Femur (tissue), 1 donor: ENCODE data around the gene ACER2.
A peak's percentile ranks its signal among the peaks of the same experiment; 100 is the strongest.

Source experiments
- DNase-seq: peaks from one replicate; pipeline ENCODE4 v3.0.0-alpha.2; 2017

Gene ACER2

DNA sequence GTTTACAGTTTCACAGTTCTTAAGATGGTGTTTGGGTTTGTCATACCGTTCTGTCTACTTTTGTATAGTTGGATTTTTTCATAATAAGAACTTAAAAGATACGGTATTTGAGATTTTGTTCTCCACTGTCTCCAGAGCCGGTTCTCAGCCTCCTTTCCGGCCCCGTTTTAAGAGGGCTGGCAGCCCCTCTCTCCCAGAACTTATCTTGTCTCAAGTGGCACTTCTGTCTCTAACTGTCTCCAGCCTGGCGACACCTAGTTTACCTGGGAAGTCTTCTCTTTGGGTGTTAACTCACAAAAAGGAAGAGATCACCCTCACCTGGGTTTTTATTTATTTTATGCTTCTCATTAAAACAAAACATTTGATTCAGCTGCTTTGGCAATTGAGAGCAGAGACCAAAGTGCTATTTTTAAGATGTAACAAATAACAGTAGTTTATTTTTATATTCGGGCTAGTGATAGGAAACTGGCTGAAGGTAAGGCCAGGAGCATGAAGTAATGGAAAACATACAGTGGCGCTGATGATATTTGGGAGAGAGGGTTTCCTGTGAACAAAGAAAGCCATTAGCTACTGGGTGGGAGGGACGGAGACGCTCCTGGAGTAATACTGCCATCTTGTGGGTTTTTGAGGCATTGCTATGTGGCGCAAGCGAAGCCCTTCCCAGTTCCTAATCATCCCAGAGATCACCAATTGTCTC is 48.3 kb downstream of the ACER2 start:
- peak; percentile 83 for DNase-seq

DNA sequence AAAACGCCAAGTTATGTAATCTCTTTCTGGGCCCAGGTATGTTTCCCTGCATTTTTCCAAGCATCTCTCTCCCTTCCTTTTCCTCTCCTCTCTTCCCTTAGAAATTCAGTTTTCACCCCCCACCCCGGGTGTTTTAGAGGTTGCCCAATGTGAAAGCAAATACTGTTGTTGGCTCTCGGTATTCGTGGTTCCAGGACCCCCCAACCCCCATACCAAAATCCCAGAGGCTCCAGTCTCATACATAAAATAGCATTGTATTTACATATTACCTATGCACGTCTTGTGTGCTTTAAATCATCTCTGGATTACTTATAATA is 48.8 kb downstream of the ACER2 start:
- DNase-seq: no peak

DNA sequence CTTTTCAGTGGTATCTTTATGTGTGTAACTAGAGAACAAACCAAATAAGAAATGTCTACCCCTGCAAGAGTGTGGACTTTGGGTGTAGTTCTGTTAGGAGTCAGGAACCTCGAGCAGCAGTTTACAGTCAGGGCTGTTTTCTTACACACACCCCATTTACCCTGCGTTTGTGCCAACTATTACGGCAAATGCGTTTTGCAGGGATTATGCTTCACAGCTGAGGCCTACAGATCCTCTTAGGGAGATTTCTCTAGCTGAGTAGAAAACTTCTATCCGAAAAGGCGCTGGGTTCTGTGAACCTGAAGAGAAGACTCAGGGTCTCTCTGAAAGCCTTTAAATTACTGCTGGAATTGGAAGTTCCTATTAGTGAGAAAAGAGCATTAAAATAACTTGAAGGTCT is 51.4 kb downstream of the ACER2 start:
- DNase-seq: no peak

DNA sequence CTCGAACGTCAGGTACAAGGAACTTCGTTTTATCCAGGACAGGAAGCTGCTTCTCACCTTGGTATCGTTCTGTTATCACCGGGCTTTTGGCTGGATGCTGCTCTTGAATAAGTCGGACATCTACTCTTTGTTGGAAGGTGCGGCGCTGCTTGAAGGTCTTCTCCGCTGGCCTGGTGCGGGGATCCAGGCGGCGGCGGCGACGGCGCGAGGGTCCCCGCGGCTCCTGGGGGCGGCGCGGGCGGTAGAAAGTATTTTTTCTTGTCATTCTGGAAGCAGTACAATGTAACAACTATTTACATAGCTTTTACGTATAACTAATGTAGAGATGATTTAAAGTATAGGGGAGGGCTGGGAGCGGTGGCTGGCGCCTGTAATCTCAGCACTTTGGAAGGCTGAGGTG is 52.3 kb downstream of the ACER2 start:
- no peak for DNase-seq

DNA sequence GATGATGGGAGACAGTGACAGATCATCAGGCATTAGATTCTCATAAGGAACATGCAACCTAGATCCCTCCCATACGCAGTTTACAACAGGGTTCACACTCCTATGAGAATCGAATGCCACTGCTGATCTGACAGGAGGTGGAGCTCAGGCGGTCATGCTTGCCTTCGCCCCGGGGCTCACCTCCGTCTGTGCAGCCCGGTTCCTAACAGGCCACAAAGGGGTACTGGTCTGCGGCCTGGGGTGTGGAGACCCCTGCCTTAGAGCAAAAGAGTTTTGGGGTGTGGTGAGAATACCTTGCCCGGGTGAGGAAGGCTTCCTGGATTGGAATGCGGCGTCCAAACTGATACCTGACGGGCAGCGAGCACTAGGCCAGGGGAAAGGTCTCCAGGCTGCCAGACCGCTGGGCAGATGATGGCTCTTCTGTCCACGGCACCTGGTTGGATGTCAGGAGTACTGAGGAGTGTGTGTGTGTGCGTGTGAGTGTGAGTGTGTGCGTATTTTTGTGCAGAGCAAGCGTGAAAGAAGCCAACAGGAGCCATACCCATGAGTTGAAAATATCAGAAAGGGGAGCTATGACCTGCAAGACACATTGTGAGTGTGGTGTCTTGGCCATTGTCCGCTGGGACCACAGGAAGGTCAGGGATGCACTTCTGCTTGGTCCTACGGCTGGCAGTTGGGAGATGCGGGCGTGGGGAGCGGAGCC is 55.4 kb downstream of the ACER2 start:
- DNase-seq: no peak

DNA sequence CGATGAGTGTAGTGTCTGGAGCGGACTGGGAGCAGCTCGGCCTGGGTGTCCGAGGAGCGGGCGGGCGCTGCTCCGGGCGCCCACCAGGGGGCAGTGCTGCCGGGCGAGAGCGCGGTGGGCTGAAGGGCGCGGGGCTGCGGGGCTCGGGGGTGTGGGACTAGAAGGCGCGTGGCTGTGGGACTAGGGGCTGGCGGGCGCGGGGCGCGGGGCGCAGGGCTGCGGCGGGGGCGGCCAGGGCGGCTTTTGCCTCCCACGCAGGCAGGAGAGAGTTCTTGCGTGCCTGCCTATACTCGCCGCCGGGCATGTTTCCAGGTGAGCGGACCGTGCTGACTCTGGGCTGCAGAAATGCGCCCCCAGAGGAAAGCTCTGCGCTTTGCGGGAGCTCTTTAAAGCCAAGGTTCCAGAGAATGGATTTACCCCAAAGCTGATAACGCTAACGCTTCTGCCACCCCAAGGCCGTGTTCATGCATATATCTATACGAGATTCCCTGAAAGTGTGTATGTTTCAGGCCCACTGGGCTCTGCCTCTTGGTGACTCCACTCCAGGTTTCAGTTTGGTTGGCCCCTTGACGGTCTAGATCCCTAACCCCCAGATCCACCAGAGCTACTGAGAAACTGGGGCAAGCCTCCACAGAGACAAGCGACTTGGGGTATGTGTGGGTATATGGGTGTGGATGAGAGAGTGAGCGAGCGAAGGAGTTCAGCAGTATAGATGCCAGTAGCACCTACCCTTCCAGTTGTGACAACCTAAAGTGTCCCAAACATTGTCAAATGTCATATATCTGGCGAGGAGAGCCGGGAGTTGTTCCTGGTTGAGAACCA is 56.2 kb downstream of the ACER2 start:
- DNase-seq: peak; percentile 71

DNA sequence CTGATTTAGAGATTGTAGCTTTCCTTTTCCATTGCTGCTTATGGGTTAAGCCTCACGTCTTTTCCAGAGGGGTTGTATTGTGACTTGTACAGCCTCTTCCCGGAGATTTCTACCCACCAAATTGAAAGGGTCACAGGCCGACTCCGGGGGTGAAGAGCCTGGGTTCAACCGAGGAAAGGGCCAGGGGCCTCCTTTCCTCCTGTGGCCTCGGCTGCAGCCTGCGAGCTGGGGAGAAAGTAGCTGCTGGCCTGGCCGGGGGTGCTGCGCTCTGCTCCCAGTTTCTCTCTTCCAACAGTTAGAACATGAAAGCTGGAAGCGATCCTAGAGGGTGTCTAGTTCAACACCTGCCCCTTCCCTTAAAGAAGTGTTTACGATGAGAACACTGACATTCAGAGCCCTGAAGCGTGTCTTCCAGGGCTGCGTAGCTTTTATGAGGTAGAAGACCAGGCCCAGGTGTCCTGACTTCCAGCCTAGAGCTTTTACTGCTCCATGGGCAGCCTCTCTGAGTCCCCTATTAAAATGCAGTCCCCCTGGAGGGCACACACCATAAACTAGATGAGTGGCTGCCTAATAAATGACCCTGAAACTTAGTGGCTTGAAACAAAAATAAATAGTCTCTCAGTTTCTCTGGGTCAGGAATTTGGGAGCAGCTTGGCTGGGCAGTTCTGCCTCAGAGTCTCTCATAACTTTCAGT is 56.9 kb downstream of the ACER2 start:
- no peak for DNase-seq

DNA sequence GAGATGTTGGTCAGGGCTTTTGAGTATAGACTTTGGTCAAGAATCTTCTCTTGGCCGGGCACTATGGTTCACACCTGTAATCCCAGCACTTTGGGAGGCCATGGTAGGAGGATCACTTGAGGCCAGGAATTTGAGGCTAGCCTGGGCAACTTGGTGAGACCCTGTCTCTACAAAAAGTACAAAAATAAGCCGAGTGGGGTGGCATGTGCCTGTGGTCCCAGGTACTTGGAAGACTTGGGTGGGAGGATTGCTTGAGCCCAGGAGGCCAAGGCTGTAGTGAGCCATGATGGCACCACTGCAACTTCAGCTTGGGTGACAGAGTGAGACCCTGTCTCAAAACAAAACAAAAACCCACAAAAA is 57.5 kb downstream of the ACER2 start:
- no peak for DNase-seq

DNA sequence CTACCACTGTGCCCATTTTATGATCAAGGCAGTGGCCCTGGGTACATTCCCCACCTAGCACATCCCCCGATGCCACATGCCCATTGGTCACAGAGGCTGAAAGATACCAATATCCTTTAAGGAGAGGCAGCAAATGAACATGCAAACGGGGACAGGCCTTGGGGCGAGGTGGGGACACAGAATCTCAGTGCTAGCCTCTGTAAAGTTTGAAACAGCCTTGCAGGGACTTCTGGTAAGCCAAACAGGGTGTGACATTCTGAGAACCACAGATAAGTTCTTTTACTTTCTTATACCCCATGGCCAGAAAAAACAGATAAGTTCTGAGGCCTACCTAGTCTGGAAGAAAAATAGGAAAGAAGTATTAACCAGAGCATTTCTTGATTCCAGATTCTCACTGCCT is 60.5 kb downstream of the ACER2 start:
- DNase-seq: no peak

DNA sequence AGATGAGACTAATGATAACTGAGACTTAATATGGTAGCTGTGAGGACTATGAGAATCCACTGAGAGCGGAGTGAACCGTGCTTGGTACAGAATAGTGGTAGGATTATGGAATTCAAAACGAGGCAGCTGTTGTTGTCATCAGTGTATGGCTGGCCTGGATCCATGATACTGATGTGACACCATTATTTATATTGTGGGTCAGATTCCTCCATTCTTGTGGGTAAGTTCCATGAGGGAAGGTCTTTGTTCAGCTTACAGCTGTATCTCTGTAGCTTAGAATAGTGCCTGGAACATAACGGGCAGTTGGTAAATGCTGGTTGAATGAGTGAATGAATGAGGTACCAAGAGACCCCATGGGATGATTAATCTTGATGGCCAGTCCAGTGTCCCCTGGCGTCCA is 61.8 kb downstream of the ACER2 start:
- DNase-seq: no peak

DNA sequence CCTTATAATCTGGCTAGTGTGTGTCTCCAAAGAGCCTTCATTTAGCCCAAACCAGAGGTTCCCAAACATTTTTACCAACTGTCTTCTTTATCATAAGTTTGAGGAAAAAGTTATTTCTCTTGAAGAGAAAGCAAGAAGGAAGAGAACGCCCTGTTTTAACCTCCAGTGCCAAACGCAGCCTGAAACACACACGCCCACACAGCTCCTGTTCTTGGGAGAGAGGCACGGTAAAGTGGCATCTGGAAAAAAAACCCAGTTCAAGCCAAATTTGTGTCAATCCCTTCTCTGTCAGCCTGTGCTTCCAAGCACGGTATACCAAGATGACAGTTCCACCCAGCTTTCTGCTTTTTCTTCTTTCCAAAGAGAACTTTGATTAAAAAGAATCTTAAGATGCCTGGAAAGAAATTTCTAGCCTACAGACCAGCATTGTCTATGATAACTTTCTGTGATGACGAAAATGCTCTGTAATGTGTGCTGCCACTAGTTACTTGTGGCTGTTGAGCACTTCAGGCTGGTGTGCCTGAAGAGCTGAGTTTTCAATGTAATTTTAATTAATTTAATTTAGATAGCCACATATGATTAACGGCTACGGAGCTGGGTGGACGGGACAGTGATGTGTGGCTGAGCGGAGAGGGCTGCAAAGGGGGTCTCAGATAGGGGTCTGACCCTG is 62.3 kb downstream of the ACER2 start:
- DNase-seq: no peak

DNA sequence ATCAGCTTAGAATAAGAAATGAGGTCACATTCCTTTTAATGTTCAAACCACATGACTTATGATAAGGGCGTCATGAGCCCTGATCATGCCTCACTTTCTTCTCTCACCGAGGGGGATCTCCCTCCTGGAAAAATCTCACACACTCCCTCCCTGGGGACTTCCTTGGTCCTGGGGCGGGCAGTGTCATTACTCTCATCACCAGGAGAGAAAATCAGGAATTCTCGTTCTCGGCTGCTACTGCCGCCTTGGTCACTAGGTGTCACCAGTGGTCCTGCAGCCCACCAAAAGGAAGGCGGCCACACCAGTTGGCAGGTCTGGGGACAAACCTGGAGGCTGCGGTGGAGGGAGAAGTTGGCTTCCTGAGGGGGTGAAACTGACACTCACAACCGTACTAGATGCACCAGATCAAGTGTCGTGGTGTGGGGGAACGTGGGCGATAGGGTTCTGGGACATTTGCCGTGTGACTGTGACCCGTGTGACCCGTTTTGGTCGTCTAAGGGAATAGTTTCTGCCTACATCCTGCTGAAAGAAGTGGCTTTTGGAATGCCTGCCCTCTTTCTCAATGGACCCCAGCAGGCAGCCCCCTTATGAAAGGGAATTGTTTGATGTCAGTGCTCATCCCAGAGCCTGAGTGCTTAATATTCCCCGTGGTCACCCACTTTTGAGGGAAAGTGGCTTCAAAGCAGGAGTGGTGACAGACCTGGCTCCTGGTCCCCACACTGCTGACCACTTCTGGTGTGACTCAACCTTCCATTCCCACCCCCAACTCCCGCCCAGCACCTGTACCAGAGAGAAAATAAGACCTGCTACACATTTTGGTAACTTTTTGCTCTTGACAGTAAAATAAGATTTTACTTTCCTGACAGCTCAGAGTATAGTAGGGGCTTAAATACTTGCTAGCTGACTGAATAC is 63.2 kb downstream of the ACER2 start:
- DNase-seq: peak; percentile 73

DNA sequence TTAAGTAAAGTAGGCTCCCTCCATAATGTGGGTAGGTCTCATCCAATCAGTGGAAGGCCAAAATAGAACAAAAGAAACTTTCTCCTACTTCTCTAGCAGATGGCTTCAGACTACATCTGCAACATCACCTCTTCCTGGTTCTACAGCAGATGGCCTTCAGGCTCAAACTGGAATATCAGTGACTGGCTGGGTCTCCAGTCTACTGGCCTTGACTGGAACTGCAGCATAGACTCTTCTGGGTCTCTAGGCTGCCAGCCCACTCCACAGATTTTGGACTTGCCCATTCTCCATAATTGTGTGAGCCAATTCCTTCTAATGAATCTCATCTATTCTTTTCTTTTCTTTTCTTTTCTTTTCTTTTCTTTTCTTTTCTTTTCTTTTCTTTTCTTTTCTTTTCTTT is 64.8 kb downstream of the ACER2 start:
- no peak for DNase-seq

DNA sequence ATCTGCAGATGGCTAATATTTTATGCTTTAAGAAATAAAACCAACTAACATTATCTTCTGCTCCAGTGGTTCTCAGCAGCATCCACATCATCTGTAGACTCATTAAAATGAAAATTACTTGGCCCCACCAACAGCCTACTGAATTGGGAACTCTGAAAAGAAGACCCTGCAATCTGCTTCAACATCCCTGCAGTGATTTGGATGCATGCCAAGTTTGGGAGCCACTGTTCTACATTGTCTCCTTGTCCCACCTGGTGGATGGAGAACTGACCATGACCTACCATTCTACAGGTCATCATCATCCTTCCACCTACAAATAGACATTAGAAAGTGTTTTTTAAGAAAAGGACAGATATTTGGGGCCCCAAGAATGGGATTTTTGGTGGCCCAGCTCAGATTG is 71.1 kb downstream of the ACER2 start:
- DNase-seq: no peak

DNA sequence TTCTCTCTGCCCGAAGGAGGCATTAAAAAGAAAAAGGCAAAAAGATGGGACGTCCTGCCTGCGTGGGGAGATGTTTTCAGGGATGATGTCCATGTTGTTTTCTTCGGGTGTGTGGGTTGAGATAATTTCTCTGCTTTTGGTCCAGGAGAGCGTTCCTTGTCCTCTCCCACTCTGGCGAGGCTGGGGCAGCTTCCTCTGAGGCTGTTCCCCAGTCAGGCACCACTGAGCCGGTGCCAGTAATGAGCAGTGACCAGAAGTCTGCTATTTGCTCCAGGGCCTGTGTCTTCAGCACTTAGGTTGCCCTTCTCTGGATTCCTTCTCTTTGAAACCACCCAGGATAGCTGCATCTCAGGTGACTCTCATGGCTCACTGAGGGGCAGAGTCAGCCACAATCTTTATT is 71.5 kb downstream of the ACER2 start:
- DNase-seq: no peak

DNA sequence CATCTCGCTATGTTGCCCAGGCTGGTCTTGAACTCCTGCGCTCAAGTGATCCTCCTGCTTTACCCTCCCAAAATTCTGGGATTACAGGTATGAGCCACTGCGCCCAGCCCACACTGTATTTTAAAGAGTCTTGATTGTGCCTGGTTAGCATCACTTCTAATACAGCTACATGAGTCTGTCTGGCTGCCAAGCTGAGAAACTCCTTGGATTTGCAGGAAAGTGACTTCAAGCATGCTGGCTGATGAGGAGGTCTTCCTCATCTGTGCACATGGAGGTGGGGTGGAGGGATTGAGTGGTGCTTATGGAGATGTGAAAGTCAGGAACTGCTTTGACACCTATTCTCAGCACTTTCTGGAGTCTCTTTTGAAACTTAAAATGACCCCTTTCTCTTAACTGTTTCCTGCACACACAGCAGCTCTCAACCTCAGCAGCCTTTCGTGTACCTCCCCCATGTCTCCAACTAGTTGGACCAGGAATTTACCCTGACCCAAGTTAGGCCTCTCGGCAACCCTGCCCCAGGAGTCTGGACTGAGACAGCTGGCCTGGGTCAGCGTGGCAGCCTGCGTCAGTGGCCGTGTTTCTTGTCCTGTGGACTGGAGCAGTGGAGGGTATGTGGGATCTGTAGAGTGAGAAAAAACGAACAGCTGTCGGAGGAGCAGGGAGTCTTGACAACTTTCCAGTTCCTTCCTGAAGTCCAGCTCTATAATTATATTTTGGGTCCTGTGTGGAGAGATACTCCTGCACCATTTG is 72.5 kb downstream of the ACER2 start:
- peak; percentile 40 for DNase-seq

DNA sequence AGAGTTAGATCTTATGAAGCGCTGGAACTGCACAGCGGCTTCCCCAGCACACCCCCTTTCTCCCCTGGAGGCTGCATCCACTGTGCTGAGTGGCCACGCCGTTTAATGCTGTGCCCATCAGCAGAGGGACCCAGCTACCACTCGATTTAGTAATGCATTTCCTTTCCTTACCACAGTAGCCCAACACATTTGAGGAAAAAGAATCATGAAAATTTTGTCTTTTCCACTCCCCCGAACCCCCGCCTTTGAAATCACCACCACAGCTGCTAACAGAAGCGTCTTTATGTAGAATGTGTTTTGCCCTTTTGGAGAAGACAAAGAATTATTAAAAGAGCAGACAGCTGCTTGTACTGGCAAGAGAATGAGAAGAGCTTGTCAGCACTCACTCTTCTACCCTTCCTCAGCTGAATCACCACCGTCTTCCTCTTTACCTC is 73.2 kb downstream of the ACER2 start:
- no peak for DNase-seq

DNA sequence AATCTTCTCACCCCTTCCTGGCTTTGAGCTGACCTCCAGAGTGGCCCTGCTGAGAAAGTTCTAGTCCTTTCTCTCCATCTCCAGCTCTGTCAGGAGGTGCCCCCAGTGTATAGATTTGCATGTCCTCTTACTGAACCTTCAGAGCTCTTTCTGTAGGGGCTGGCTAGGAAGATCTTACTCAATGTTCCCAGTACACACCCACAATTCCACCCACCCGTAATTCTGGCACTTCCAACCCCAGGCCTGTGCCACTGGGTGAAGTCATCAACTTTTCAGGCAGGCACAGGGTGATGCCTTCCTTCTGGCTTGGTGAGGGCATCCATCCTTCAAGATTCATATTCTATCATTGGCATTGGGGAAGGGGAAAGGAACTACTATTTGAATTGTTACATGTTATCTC is 75.9 kb downstream of the ACER2 start:
- no peak for DNase-seq

DNA sequence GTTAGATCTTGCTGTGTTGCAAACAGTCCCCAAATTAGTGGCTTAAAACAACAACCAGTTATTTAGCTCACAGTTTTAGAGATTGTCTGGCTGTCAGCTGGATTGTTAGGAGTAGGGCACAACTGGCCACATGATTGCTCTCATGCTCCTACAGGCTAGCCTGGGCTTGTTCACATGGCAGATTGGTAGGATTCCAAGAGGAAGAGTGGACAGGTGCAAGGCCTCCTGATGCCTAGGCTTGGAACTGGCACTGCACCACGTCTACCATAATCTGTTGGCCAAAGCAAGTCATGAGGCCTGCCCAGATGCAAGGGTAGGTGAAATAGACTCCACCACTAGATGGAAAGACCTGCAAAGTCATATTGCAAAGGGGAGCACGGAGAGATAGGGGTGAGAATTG is 76.4 kb downstream of the ACER2 start:
- no peak for DNase-seq

DNA sequence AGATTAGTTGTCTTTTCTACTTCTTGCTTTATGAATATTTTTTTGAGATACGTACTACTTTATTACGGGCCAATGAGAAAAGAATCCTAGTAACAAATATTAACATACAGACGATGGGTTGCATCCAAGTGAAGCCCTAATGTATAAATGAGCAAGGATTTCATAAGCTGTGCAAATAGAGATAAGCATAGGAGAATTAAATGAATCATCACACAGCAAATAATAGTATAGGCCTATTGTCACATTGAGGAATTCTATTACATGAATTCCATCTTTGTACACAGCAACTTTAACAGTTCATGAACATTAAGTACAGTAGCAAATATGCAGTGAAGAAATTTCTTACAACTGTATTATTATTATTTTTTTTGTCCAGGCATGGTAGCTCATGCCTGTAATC is 78.0 kb downstream of the ACER2 start:
- DNase-seq: no peak

DNA sequence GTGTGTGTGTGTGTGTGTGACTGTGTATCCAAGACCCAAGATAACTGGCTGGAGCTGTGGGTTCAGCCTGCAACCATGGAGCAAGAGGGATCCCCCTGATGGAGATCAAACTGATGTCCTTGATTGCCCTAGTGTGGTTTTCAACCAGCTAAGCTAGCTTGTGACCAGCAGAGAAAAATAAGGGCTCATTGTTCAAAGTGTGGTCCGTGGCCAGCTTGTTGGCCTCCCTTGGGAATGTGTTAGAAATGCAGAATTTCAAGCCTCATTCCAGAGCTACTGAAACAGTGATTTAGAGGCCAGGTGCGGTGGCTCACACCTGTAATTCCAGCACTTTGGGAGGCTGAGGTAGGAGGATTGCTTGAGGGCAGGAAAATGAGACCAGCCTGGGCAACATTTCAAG is 79.9 kb downstream of the ACER2 start:
- DNase-seq: no peak
